Measurements from ENCODE around the gene ABCA3. TPM values are rescaled to one million over a fixed set of nuclear protein-coding genes. Genes with fewer than 3 reads are reported as not detected.

The ABCA3 gene
- total and polyA plus RNA-seq, 2 of the 8 experiments (the other 6 are each of a cell fraction or from before 2014, with no cell fraction given): 5.7 to 7.9 TPM

- Histone ChIP-seq H3K14ac (ENCODE audit: insufficient read length) (no peak overlapping the region), H3K23me2 (ENCODE audit: low read depth, low read length) (no peaks in the 10 kb centered on the region), H3K27me3 (replicated peaks in 1 of 4; ENCODE audit: control insufficient read depth in 3 of 4, extremely low read depth in 1 of 4, insufficient read depth in 3 of 4, low read length in 3 of 4) (no peaks in the 10 kb centered on the region), H2BK15ac (ENCODE audit: low read length) (no peak overlapping the region), H3K18ac (ENCODE audit: extremely low read depth, low read length) (no peak overlapping the region; the same call in 1 of the 2 replicates), H3K4me3 (ENCODE audit: extremely low read depth in 1 of 4, insufficient read depth in 2 of 4, low read depth in 3 of 4, low read length in 4 of 4) (peak overlapping the region in 1 of 4 experiments; percentile 26; a peak in 1 of 8 replicates), H2BK5ac (ENCODE audit: low read depth, low read length) (peak overlapping the region; percentile 49; the same call in 1 of the 2 replicates), H3K56ac (replicated peaks; ENCODE audit: insufficient read length, low read depth, low read length) (no peak overlapping the region), H3K4me2 (ENCODE audit: insufficient read depth in 1 of 2, low read depth in 2 of 2, low read length in 2 of 2) (peak overlapping the region; percentile 36 to 56), H4K8ac (ENCODE audit: extremely low read depth, insufficient read depth, low read length) (no peak overlapping the region), H3K79me1 (ENCODE audit: low read depth, low read length) (no peaks in the 10 kb centered on the region; the same call in none of the 2 replicates), H3K79me2 (ENCODE audit: control insufficient read depth in 1 of 2, insufficient read depth in 2 of 2, low read length in 2 of 2) (no peaks in the 10 kb centered on the region), H3K23ac (ENCODE audit: insufficient read length) (no peak overlapping the region), H2BK12ac (ENCODE audit: low read depth, low read length) (no peak overlapping the region), H4K20me1 (replicated peaks in 1 of 2; ENCODE audit: control insufficient read depth in 1 of 2, insufficient read depth in 2 of 2, low read length in 2 of 2) (no peaks in the 10 kb centered on the region), H3K27ac (ENCODE audit: low read depth, low read length) (no peak overlapping the region), H3K9me3 (ENCODE audit: insufficient read depth in 2 of 2, low read depth in 1 of 2, low read length in 1 of 2) (peaks cover 6 to 7% of the 10 kb centered on the region in 2 experiments), H2BK120ac (replicated peaks; ENCODE audit: low read depth, low read length) (no peak overlapping the region), H2AFZ (ENCODE audit: low read length) (no peak overlapping the region), H3K4ac (replicated peaks; ENCODE audit: insufficient read length, low read depth, low read length) (no peak overlapping the region), H3K36me3 (ENCODE audit: control insufficient read depth in 2 of 4, insufficient read depth in 4 of 4, low read length in 3 of 4) (peaks cover 0 to 5% (median 0%) of the 10 kb centered on the region in 4 experiments; a peak in 1 of 8 replicates), H3K4me1 (replicated peaks in 1 of 4; ENCODE audit: control insufficient read depth in 3 of 4, insufficient read depth in 4 of 4, low read length in 3 of 4) (peaks cover 2 to 10% (median 8%) of the 10 kb centered on the region in 4 experiments), H4K5ac (ENCODE audit: insufficient read length, low read depth, low read length) (no peak overlapping the region), H3K9ac (replicated peaks in 1 of 4; ENCODE audit: extremely low read depth in 1 of 4, low read depth in 3 of 4, low read length in 3 of 4) (no peak overlapping the region), H2AK5ac (ENCODE audit: low read depth, low read length) (no peak overlapping the region), H2BK20ac (ENCODE audit: low read length) (no peak overlapping the region), H4K91ac (replicated peaks; ENCODE audit: insufficient read length, low read length) (no peak overlapping the region)
- peak; percentile 52 to 73 for DNase-seq (ENCODE audit: low read depth in 1 of 2, low spot score in 2 of 2)
- WGBS, 2 experiments (ENCODE audit: extremely low coverage in 1 of 2, insufficient coverage in 1 of 2, insufficient read length in 1 of 2, insufficient replicate concordance in 2 of 2, low coverage in 1 of 2, low lambda C conversion rate in 2 of 2, missing lambda C conversion rate in 1 of 2): 11% methylated on average over 3 of the region's 3 CpGs; no CpG with 5 or more reads in 1 of the 2 experiments
- FAIRE-seq: peak; percentile 79
- ChIA-PET CTCF (ENCODE audit: partially characterized antibody) (interaction anchor here (0.6 to 1.3 kb wide), 10 partner anchors 9 to 106 kb away, joined by 3 to 8 read pairs (median 3); no protein-coding TSS in a partner anchor), POLR2A (ENCODE audit: partially characterized antibody) (interaction anchor here (0.6 to 0.8 kb wide), 3 partner anchors 10 to 24 kb away, joined by 3 to 4 read pairs (median 3); no protein-coding TSS in a partner anchor)
- peak in 1 of 2 experiments; percentile 15; a peak in 1 of 3 replicates for TF ChIP-seq EP300 (IDR thresholded peaks at IDR 0.05; ENCODE audit: borderline replicate concordance in 1 of 2, low read depth in 2 of 2, low read length in 2 of 2)
- TF ChIP-seq KDM1A (IDR thresholded peaks at IDR 0.05; ENCODE audit: borderline replicate concordance, low read length): 0 out of 2 replicates have a peak, but pooled peaks have one; percentile 21
- no peak for TF ChIP-seq RXRA (IDR thresholded peaks at IDR 0.05; ENCODE audit: insufficient read depth, low read depth, low read length)
- TF ChIP-seq SP4 (IDR thresholded peaks at IDR 0.05; ENCODE audit: low read length): no peak
- 0 out of 2 replicates have a peak, but pooled peaks have one; percentile 20 for TF ChIP-seq SP1 (IDR thresholded peaks at IDR 0.05; ENCODE audit: low read depth, low read length)
- no peak for TF ChIP-seq USF2 (IDR thresholded peaks at IDR 0.05; ENCODE audit: low read length)
- TF ChIP-seq YY1 (IDR thresholded peaks at IDR 0.05; ENCODE audit: low read depth, low read length): 0 out of 2 replicates have a peak, but pooled peaks have one; percentile 61
- peak; percentile 15; the same call in 1 of the 2 replicates for TF ChIP-seq MAX (IDR thresholded peaks at IDR 0.05)
- TF ChIP-seq NANOG (IDR thresholded peaks at IDR 0.05; ENCODE audit: insufficient read depth, low read depth, low read length, poor library complexity, severe bottlenecking): peak; percentile 67
- no peak for TF ChIP-seq CHD1 (IDR thresholded peaks at IDR 0.05; ENCODE audit: low read depth, low read length)
These were observed 46.5 kb upstream of the ABCA3 start for GRCh38 chr16:2386990-2387389.

All from H1 (cell line).